ENCODE data around the gene FBXO21.

DNA sequence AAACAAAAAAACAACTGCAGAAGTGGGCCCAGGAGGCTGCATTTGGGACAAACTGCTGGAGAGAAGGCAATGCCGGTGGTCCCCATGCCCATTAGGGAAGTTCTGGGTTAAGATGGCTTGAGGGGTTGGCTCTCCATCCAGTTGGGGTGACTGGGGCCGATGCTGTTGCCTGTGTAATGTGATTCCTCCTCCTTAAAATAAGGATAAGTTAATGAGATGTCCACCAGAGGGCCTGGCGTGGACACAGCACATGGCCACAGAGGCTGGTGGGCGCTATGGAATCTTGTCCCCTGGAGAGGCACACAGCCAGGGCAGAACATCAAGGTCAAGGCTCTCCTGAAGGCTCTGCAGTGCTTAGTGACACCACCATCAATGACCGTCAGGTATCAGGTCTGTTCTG, 90.0 kb downstream of the FBXO21 start:
- TF ChIP-seq, protein P1, sequence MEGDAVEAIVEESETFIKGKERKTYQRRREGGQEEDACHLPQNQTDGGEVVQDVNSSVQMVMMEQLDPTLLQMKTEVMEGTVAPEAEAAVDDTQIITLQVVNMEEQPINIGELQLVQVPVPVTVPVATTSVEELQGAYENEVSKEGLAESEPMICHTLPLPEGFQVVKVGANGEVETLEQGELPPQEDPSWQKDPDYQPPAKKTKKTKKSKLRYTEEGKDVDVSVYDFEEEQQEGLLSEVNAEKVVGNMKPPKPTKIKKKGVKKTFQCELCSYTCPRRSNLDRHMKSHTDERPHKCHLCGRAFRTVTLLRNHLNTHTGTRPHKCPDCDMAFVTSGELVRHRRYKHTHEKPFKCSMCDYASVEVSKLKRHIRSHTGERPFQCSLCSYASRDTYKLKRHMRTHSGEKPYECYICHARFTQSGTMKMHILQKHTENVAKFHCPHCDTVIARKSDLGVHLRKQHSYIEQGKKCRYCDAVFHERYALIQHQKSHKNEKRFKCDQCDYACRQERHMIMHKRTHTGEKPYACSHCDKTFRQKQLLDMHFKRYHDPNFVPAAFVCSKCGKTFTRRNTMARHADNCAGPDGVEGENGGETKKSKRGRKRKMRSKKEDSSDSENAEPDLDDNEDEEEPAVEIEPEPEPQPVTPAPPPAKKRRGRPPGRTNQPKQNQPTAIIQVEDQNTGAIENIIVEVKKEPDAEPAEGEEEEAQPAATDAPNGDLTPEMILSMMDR (IDR thresholded peaks at IDR 0.05; ENCODE audit: insufficient read depth, low read length, poor library complexity, severe bottlenecking), result no peak
- no peak for TF ChIP-seq EZH2phosphoT487 (conservative IDR thresholded peaks at IDR 0.05; ENCODE audit: low read length)
